ENCODE data around the gene DUS1L. TPM values are rescaled to one million over a fixed set of nuclear protein-coding genes. Genes with fewer than 3 reads are reported as not detected.

DUS1L gene
- total and polyA plus RNA-seq, 4 donors: 40.0 to 179 (median 100.0) TPM

- Histone ChIP-seq H3K36me3 (ENCODE audit: control insufficient read depth in 4 of 4, insufficient read depth in 4 of 4, low read length in 4 of 4) (peaks cover 0 to 4% (median 0%) of the 10 kb centered on the region in 4 donors), H3K27ac (ENCODE audit: low read depth in 1 of 2, low read length in 1 of 2) (no peak overlapping the region), H3K9ac (ENCODE audit: insufficient read depth in 1 of 2, low read length in 2 of 2) (no peak overlapping the region), H3K4me1 (ENCODE audit: control insufficient read depth in 5 of 5, insufficient read depth in 5 of 5, low read length in 5 of 5) (peaks cover 0 to 40% (median 28%) of the 10 kb centered on the region in 5 donors), H3K27me3 (ENCODE audit: control insufficient read depth in 3 of 3, insufficient read depth in 3 of 3, low read length in 2 of 3) (no peaks in the 10 kb centered on the region), H3K9me3 (ENCODE audit: control insufficient read depth in 4 of 4, insufficient read depth in 3 of 4, low read length in 3 of 4) (no peaks in the 10 kb centered on the region), H3K4me3 (no peak overlapping the region)
- ATAC-seq (ENCODE audit: insufficient read depth, low FRiP score): no peak
- WGBS, 2 donors: 79 to 81% methylated on average over 10 of the region's 10 CpGs
- TF ChIP-seq, protein P1, sequence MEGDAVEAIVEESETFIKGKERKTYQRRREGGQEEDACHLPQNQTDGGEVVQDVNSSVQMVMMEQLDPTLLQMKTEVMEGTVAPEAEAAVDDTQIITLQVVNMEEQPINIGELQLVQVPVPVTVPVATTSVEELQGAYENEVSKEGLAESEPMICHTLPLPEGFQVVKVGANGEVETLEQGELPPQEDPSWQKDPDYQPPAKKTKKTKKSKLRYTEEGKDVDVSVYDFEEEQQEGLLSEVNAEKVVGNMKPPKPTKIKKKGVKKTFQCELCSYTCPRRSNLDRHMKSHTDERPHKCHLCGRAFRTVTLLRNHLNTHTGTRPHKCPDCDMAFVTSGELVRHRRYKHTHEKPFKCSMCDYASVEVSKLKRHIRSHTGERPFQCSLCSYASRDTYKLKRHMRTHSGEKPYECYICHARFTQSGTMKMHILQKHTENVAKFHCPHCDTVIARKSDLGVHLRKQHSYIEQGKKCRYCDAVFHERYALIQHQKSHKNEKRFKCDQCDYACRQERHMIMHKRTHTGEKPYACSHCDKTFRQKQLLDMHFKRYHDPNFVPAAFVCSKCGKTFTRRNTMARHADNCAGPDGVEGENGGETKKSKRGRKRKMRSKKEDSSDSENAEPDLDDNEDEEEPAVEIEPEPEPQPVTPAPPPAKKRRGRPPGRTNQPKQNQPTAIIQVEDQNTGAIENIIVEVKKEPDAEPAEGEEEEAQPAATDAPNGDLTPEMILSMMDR (IDR thresholded peaks at IDR 0.05; ENCODE audit: control extremely low read depth, extremely low read depth): no peak
- no peak for DNase-seq
These were observed 35.7 kb upstream of the DUS1L start for GRCh38 chr17:82101301-82101715.

DNA sequence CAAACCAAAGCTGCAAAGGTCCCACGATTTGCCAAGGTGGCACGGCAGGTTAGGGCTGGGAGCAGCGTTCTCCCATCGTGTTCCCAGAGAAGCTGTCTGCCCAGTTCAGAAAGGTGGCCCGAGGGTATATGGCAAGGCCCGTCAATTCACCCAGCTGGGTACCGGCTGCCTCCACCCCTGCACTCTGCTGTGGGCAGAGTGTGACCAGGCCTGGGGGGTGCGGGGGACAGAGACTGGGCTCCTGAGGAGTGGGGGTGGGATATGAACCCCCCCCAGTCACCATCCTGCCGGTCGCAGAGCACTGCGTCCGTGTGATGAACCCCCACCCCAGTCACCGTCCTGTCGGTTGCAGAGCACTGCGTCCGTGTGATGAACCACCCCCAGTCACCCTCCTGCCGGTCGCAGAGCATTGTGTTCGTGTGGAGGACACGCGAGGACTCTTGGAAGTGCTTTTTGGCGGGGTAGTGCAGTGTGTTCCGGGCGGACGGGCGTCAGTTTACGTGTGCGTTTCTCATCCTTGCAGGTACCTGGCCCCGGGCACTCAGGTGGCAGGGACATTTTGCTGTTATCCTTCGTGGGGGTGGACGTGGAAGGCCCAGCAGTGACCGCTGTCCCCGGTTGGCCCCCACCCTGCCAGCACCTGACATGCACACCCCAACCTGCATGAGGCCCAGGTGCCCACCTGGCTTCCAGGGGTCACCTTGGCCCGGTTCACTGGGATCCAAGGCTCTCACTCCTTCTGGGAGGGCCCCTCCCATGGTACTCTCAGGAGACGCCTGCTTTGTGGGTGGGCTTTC lies 35.1 kb upstream of the DUS1L start:
- no peak for ATAC-seq (ENCODE audit: insufficient read depth, low FRiP score)
- H3K9me3 ChIP-seq (ENCODE audit: control insufficient read depth in 4 of 4, insufficient read depth in 3 of 4, low read length in 3 of 4): no peaks in the 10 kb centered on the region
- no peak overlapping the region for H3K4me3 ChIP-seq
- no peaks in the 10 kb centered on the region for H3K27me3 ChIP-seq (ENCODE audit: control insufficient read depth in 3 of 3, insufficient read depth in 3 of 3, low read length in 2 of 3)
- H3K4me1 ChIP-seq (ENCODE audit: control insufficient read depth in 5 of 5, insufficient read depth in 5 of 5, low read length in 5 of 5): peaks cover 0 to 38% (median 22%) of the 10 kb centered on the region in 5 donors
- TF ChIP-seq, protein P1 (IDR thresholded peaks at IDR 0.05; ENCODE audit: control extremely low read depth, extremely low read depth): no peak
- peak overlapping the region in 1 of 2 donors; percentile 2 for H3K27ac ChIP-seq (ENCODE audit: low read depth in 1 of 2, low read length in 1 of 2)
- WGBS, 2 donors: 90 to 91% methylated on average over 35 of the region's 35 CpGs
- H3K36me3 ChIP-seq (ENCODE audit: control insufficient read depth in 4 of 4, insufficient read depth in 4 of 4, low read length in 4 of 4): peaks cover 0 to 7% (median 3%) of the 10 kb centered on the region in 4 donors
- no peak overlapping the region for H3K9ac ChIP-seq (ENCODE audit: insufficient read depth in 1 of 2, low read length in 2 of 2)
- DNase-seq: no peak

GRCh38 chr17:82098939-82099763 lies 33.5 kb upstream of the DUS1L start:
- peaks cover 0 to 31% (median 16%) of the 10 kb centered on the region in 5 donors for H3K4me1 ChIP-seq (ENCODE audit: control insufficient read depth in 5 of 5, insufficient read depth in 5 of 5, low read length in 5 of 5)

More at GRCh38 chr17:82098939-82099763, 33.5 kb upstream of the DUS1L start:
- DNase-seq (peak in 1 of 3 donors; percentile 11), ATAC-seq (ENCODE audit: insufficient read depth, low FRiP score) (peak; percentile 1)
- TF ChIP-seq, protein P1 (IDR thresholded peaks at IDR 0.05; ENCODE audit: control extremely low read depth, extremely low read depth): no peak
- Histone ChIP-seq H3K27me3 (ENCODE audit: control insufficient read depth in 3 of 3, insufficient read depth in 3 of 3, low read length in 2 of 3) (no peaks in the 10 kb centered on the region), H3K36me3 (ENCODE audit: control insufficient read depth in 4 of 4, insufficient read depth in 4 of 4, low read length in 4 of 4) (peaks cover 0 to 15% (median 6%) of the 10 kb centered on the region in 4 donors), H3K27ac (ENCODE audit: low read depth in 1 of 2, low read length in 1 of 2) (peak overlapping the region; percentile 88 to 95), H3K9ac (ENCODE audit: insufficient read depth in 1 of 2, low read length in 2 of 2) (no peak overlapping the region), H3K9me3 (ENCODE audit: control insufficient read depth in 4 of 4, insufficient read depth in 3 of 4, low read length in 3 of 4) (no peaks in the 10 kb centered on the region), H3K4me3 (peak overlapping the region; percentile 50)
- WGBS, 2 donors: 10 to 15% methylated on average over 64 to 80 of the region's 80 CpGs

Measured in lung (tissue), 12 donors.